NOMO-1 treated with DMSO at 0.1 percent for 48 hours (cell line): Measurements from ENCODE around the gene PRRG4.
A peak's percentile ranks its signal among the peaks of the same experiment; 100 is the strongest.
"Not testable (repeated sequence)": the region's sequence is repeated elsewhere in the genome, so short reads cannot be mapped to it uniquely, and the experiment has no call there.

ENCODE experiments used
- DNase-seq: peaks from one replicate; lab custom pipeline; 2025; ENCODE audit not compliant: unreplicated experiment; lab: John Stamatoyannopoulos, UW

Gene PRRG4

GRCh38 chr11:32884770-32885384, 55.1 kb downstream of the PRRG4 start:
- no peak for DNase-seq

GRCh38 chr11:32885556-32885955, 55.8 kb downstream of the PRRG4 start:
- DNase-seq: no peak

- DNase-seq: no peak
Observed at GRCh38 chr11:32886180-32886579, 56.5 kb downstream of the PRRG4 start.

- not testable (repeated sequence) for DNase-seq
Observed at GRCh38 chr11:32887707-32888383, 58.1 kb downstream of the PRRG4 start.

- not testable (repeated sequence) for DNase-seq
Observed at GRCh38 chr11:32888384-32888710, 58.6 kb downstream of the PRRG4 start.

GRCh38 chr11:32888805-32889204, 59.1 kb downstream of the PRRG4 start:
- no peak for DNase-seq

GRCh38 chr11:32890843-32891656, 61.3 kb downstream of the PRRG4 start:
- no peak for DNase-seq

GRCh38 chr11:32891657-32892354, 62.1 kb downstream of the PRRG4 start:
- peak; percentile 32 for DNase-seq

GRCh38 chr11:32892355-32893092, 62.8 kb downstream of the PRRG4 start, which contains the start of gene QSER1:
Gene QSER1, plus strand, starts transcription at chr11:32892811. Its CDS starts 315 bp downstream, at chr11:32893126.
- DNase-seq: peak; percentile 61

GRCh38 chr11:32893093-32893342, 63.3 kb downstream of the PRRG4 start:
- DNase-seq: no peak

GRCh38 chr11:32893343-32894148, 63.8 kb downstream of the PRRG4 start:
- peak; percentile 15 for DNase-seq

GRCh38 chr11:32894149-32894827, 64.6 kb downstream of the PRRG4 start:
- DNase-seq: peak; percentile 61

- DNase-seq: no peak
Observed at GRCh38 chr11:32894921-32895320, 65.2 kb downstream of the PRRG4 start.

- no peak for DNase-seq
Observed at GRCh38 chr11:32895471-32895870, 65.7 kb downstream of the PRRG4 start.

- no peak for DNase-seq
Observed at GRCh38 chr11:32897103-32897502, 67.4 kb downstream of the PRRG4 start.

- no peak for DNase-seq
Observed at GRCh38 chr11:32899438-32899837, 69.7 kb downstream of the PRRG4 start.

GRCh38 chr11:32902089-32902665, 72.5 kb downstream of the PRRG4 start:
- DNase-seq: no peak

GRCh38 chr11:32905028-32905667, 75.4 kb downstream of the PRRG4 start:
- DNase-seq: no peak
